Umbilical cord (tissue), 2 donors: Measurements from ENCODE around the gene C3orf22. TPM values are rescaled to one million over a fixed set of nuclear protein-coding genes. Genes with fewer than 3 reads are reported as not detected.
"Not testable (repeated sequence)": the region's sequence is repeated elsewhere in the genome, so short reads cannot be mapped to it uniquely, and the experiment has no call there.

Source experiments
- DNase-seq: peaks from one replicate; pipeline ENCODE4 v3.0.0-alpha.2; 2015; ENCODE audit warnings: low spot score
- total RNA-seq: library from RNA; depleted of rRNA; stranded (reverse); fragments of >200 nt; gene quantifications from one replicate; pipeline ENCODE4 v1.2.3, GENCODE V29; 2014; ENCODE audit warnings: low replicate concordance; ENCODE audit not compliant: insufficient read depth

Gene C3orf22
- total RNA-seq, 1 donor from 2014 or later: 1.7 TPM

- DNase-seq: no peak
These were observed 15.2 kb downstream of the C3orf22 start for GRCh38 chr3:126543457-126544061.

- DNase-seq: no peak
These were observed 16.1 kb downstream of the C3orf22 start for GRCh38 chr3:126542340-126543241.

- DNase-seq: no peak
These were observed 16.9 kb downstream of the C3orf22 start for GRCh38 chr3:126541628-126542339.

GRCh38 chr3:126540951-126541627, 17.6 kb downstream of the C3orf22 start:
- no peak for DNase-seq

GRCh38 chr3:126540342-126540849, 18.3 kb downstream of the C3orf22 start:
- DNase-seq: peak; percentile 14

- no peak for DNase-seq
These were observed 19.0 kb downstream of the C3orf22 start for GRCh38 chr3:126539558-126540250.

GRCh38 chr3:126538966-126539365, 19.8 kb downstream of the C3orf22 start:
- no peak for DNase-seq

- no peak for DNase-seq
These were observed 20.4 kb downstream of the C3orf22 start for GRCh38 chr3:126538316-126538715.

- DNase-seq: no peak
These were observed 20.9 kb downstream of the C3orf22 start for GRCh38 chr3:126537730-126538281.

GRCh38 chr3:126537116-126537729, 21.5 kb downstream of the C3orf22 start:
- DNase-seq: no peak

GRCh38 chr3:126536126-126536525, 22.6 kb downstream of the C3orf22 start:
- DNase-seq: no peak

GRCh38 chr3:126535636-126536035, 23.1 kb downstream of the C3orf22 start:
- no peak for DNase-seq

- not testable (repeated sequence) for DNase-seq
These were observed 24.0 kb downstream of the C3orf22 start for GRCh38 chr3:126534716-126535115.

- no peak for DNase-seq
These were observed 25.2 kb downstream of the C3orf22 start for GRCh38 chr3:126533506-126533905.

GRCh38 chr3:126531051-126531330, 27.7 kb downstream of the C3orf22 start:
- DNase-seq: no peak

GRCh38 chr3:126530171-126531050, 28.3 kb downstream of the C3orf22 start:
- no peak for DNase-seq

- DNase-seq: no peak
These were observed 29.1 kb downstream of the C3orf22 start for GRCh38 chr3:126529585-126530170.

GRCh38 chr3:126528800-126529541, 29.8 kb downstream of the C3orf22 start:
- DNase-seq: peak; percentile 76
